Suprapubic skin (tissue), 4 donors: ENCODE data around the gene YBEY.

Source experiments
- EP300 ChIP-seq: sonication (generic); formaldehyde crosslinking; IDR thresholded peaks from one replicate; pipeline ENCODE4 v1.6.1; 2017; ENCODE audit warnings: antibody characterized with exemption
- POLR2A ChIP-seq, 2 donors: fragments of 450-650 bp; IDR thresholded peaks; one replicate each; pipeline ENCODE4 v1.6.1; 2017; ENCODE audit warnings: antibody characterized with exemption in 2 of 2, mild to moderate bottlenecking in 2 of 2, moderate library complexity in 2 of 2
- POLR2AphosphoS5 ChIP-seq, 3 donors: sonication (generic); formaldehyde crosslinking; IDR thresholded peaks; one replicate each; pipeline ENCODE4 v1.6.1; 2017; ENCODE audit warnings: antibody characterized with exemption in 3 of 3
- TF ChIP-seq, protein P1 (sequence below), 2 donors: fragments of 200-600 bp in 1 of 2; fragments of 450-650 bp in 1 of 2; sonication (generic) in 1 of 2; IDR thresholded peaks; one replicate each; pipeline ENCODE4 v1.5.1; 2016 to 2019; ENCODE audit warnings: antibody characterized with exemption in 2 of 2, mild to moderate bottlenecking in 1 of 2, moderate library complexity in 1 of 2

DNA sequence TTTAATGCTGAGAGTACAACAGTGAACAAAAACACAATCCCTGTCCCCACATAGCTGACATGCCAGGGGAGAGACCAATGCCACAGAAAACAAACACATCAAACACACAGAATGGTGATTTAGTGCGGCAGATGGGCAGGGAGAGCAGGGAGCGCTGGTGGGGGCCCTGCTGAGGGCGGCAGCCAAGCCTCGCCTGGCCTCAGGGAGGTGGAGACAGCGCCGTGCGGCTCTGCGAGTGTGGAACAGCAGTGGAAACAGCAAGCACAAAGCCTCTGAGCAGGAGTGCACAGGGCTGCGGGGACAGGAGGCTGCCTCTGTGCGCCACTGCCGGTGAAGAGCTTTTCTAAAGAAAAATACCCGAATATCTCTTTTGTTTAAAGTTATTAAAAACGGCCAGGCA, 17.8 kb upstream of the YBEY start:
- TF ChIP-seq, protein P1, sequence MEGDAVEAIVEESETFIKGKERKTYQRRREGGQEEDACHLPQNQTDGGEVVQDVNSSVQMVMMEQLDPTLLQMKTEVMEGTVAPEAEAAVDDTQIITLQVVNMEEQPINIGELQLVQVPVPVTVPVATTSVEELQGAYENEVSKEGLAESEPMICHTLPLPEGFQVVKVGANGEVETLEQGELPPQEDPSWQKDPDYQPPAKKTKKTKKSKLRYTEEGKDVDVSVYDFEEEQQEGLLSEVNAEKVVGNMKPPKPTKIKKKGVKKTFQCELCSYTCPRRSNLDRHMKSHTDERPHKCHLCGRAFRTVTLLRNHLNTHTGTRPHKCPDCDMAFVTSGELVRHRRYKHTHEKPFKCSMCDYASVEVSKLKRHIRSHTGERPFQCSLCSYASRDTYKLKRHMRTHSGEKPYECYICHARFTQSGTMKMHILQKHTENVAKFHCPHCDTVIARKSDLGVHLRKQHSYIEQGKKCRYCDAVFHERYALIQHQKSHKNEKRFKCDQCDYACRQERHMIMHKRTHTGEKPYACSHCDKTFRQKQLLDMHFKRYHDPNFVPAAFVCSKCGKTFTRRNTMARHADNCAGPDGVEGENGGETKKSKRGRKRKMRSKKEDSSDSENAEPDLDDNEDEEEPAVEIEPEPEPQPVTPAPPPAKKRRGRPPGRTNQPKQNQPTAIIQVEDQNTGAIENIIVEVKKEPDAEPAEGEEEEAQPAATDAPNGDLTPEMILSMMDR (IDR thresholded peaks at IDR 0.05): no peak
- TF ChIP-seq EP300 (no peak), POLR2AphosphoS5 (IDR thresholded peaks at IDR 0.05) (no peak), POLR2A (IDR thresholded peaks at IDR 0.05) (no peak)
